H9 (cell line): ENCODE results near the gene WBP2. TPM values are rescaled to one million over a fixed set of nuclear protein-coding genes. Genes with fewer than 3 reads are reported as not detected.

ENCODE experiments used
- DNase-seq: peaks from one replicate; pipeline ENCODE4 v3.0.0-alpha.2; 2017
- H2AFZ ChIP-seq: one replicate; pipeline ENCODE4 v1.6.1; 2013; ENCODE audit warnings: mild to moderate bottlenecking, low read length, control low read depth, moderate library complexity
- H2AK5ac ChIP-seq: 2 replicates; pipeline ENCODE4 v1.6.1; 2013; ENCODE audit warnings: low read length, control low read depth, mixed read lengths; ENCODE audit not compliant: insufficient read length
- H2BK120ac ChIP-seq: one replicate; pipeline ENCODE4 v1.6.1; 2013; ENCODE audit warnings: low read depth, mild to moderate bottlenecking, low read length, control low read depth, inconsistent platforms; ENCODE audit not compliant: poor library complexity, severe bottlenecking
- H2BK12ac ChIP-seq: 2 replicates; pipeline ENCODE4 v1.6.1; 2013; ENCODE audit warnings: low read length, control low read depth, mixed read lengths, low read depth; ENCODE audit not compliant: insufficient read length
- H2BK15ac ChIP-seq: 2 replicates; pipeline ENCODE4 v1.6.1; 2013; ENCODE audit warnings: low read depth, low read length, control low read depth
- H2BK20ac ChIP-seq: one replicate; pipeline ENCODE4 v1.6.1; 2013; ENCODE audit warnings: low read depth, mild to moderate bottlenecking, low read length, control low read depth, inconsistent platforms; ENCODE audit not compliant: poor library complexity, severe bottlenecking
- H2BK5ac ChIP-seq: 2 replicates; pipeline ENCODE4 v1.6.1; 2013; ENCODE audit warnings: low read length, control low read depth, mixed read lengths; ENCODE audit not compliant: insufficient read length
- H3K14ac ChIP-seq: 2 replicates; pipeline ENCODE4 v1.6.1; 2013; ENCODE audit warnings: low read length, control low read depth; ENCODE audit not compliant: insufficient read depth
- H3K18ac ChIP-seq: 2 replicates; pipeline ENCODE4 v1.6.1; 2013; ENCODE audit warnings: low read depth, mild to moderate bottlenecking, mixed read lengths, low read length, control low read depth; ENCODE audit not compliant: insufficient read length
- H3K23ac ChIP-seq: 2 replicates; pipeline ENCODE4 v1.6.1; 2013; ENCODE audit warnings: low read length, control low read depth, mixed read lengths, low read depth; ENCODE audit not compliant: insufficient read length
- H3K23me2 ChIP-seq: 2 replicates; pipeline ENCODE4 v1.6.1; 2013; ENCODE audit warnings: low read depth, mild to moderate bottlenecking, mixed read lengths, low read length, control low read depth; ENCODE audit not compliant: insufficient read length, poor library complexity, severe bottlenecking
- H3K27ac ChIP-seq: 2 replicates; pipeline ENCODE4 v1.5.1; 2013; ENCODE audit warnings: low read length, control low read depth, mixed read lengths, low read depth; ENCODE audit not compliant: insufficient read length
- H3K27me3 ChIP-seq: 2 replicates; pipeline ENCODE4 v1.6.1; 2013; ENCODE audit warnings: low read length, control low read depth, inconsistent platforms; ENCODE audit not compliant: insufficient read depth
- H3K4ac ChIP-seq: 2 replicates; pipeline ENCODE4 v1.6.1; 2013; ENCODE audit warnings: low read depth, mild to moderate bottlenecking, control low read depth, inconsistent platforms, low read length, moderate library complexity
- H3K4me1 ChIP-seq: 2 replicates; pipeline ENCODE4 v1.6.1; 2013; ENCODE audit warnings: low read length, control low read depth, inconsistent platforms; ENCODE audit not compliant: insufficient read depth
- H3K4me2 ChIP-seq: 2 replicates; pipeline ENCODE4 v1.6.1; 2013; ENCODE audit warnings: low read length, control low read depth, mixed read lengths; ENCODE audit not compliant: insufficient read length, insufficient read depth
- H3K56ac ChIP-seq: 2 replicates; pipeline ENCODE4 v1.6.1; 2013; ENCODE audit warnings: low read depth, mild to moderate bottlenecking, mixed read lengths, low read length, control low read depth; ENCODE audit not compliant: insufficient read length
- H3K79me1 ChIP-seq: 2 replicates; pipeline ENCODE4 v1.6.1; 2013; ENCODE audit warnings: low read depth, mild to moderate bottlenecking, moderate library complexity, low read length, control low read depth, inconsistent platforms; ENCODE audit not compliant: insufficient read depth, poor library complexity, severe bottlenecking
- H3K79me2 ChIP-seq: 2 replicates; pipeline ENCODE4 v1.6.1; 2013; ENCODE audit warnings: low read length, control low read depth, inconsistent platforms; ENCODE audit not compliant: insufficient read depth
- H3K9ac ChIP-seq: 2 replicates; pipeline ENCODE4 v1.6.1; 2013; ENCODE audit warnings: low read length, control low read depth, mixed read lengths; ENCODE audit not compliant: insufficient read length; ENCODE audit errors: extremely low read depth
- H3K9me3 ChIP-seq: one replicate; pipeline ENCODE4 v1.6.1; 2013; ENCODE audit warnings: low read depth, low read length, inconsistent platforms; ENCODE audit not compliant: control insufficient read depth
- H3T11ph ChIP-seq: one replicate; pipeline ENCODE4 v1.6.1; 2013; ENCODE audit warnings: mild to moderate bottlenecking, low read length, control low read depth, inconsistent platforms
- H4K20me1 ChIP-seq: one replicate; pipeline ENCODE4 v1.6.1; 2013; ENCODE audit not compliant: control insufficient read depth, insufficient read length, insufficient read depth
- H4K5ac ChIP-seq: 2 replicates; pipeline ENCODE4 v1.6.1; 2013; ENCODE audit warnings: low read depth, mild to moderate bottlenecking, mixed read lengths, low read length, control low read depth; ENCODE audit not compliant: insufficient read length
- H4K8ac ChIP-seq: replicated peaks from 2 replicates; pipeline ENCODE4 v1.6.1; 2013; ENCODE audit warnings: low read length, control low read depth, mixed read lengths, low read depth; ENCODE audit not compliant: insufficient read length
- H4K91ac ChIP-seq: 2 replicates; pipeline ENCODE4 v1.6.1; 2013; ENCODE audit warnings: low read depth, mild to moderate bottlenecking, moderate library complexity, mixed read lengths, low read length, control low read depth; ENCODE audit not compliant: insufficient read length
- H3K27ac Mint-ChIP-seq, 3 experiments: 2 replicates in 2 of 3; 3 replicates in 1 of 3; pipeline ENCODE4 v1.8.0; 2020 to 2021; ENCODE audit warnings: mixed read lengths in 3 of 3, mild to moderate bottlenecking in 1 of 3, moderate library complexity in 1 of 3
- H3K27me3 Mint-ChIP-seq: 2 replicates; pipeline ENCODE4 v1.8.0; 2021; ENCODE audit warnings: low read depth, mild to moderate bottlenecking, moderate library complexity, mixed read lengths
- H3K36me3 Mint-ChIP-seq, 3 experiments: 2 replicates in 2 of 3; 3 replicates in 1 of 3; pipeline ENCODE4 v1.8.0; 2020 to 2021; ENCODE audit warnings: low read depth in 3 of 3, mixed read lengths in 3 of 3; ENCODE audit not compliant: insufficient read depth in 1 of 3
- H3K4me1 Mint-ChIP-seq, 2 experiments: 2 replicates each; pipeline ENCODE4 v1.8.0; 2020; ENCODE audit warnings: mixed read lengths in 2 of 2
- H3K4me3 Mint-ChIP-seq, 2 experiments: 2 replicates in 1 of 2; 3 replicates in 1 of 2; pipeline ENCODE4 v1.8.0; 2020 to 2021; ENCODE audit warnings: mild to moderate bottlenecking in 2 of 2, mixed read lengths in 2 of 2, moderate library complexity in 1 of 2
- H3K9me3 Mint-ChIP-seq, 2 experiments: 2 replicates in 1 of 2; 3 replicates in 1 of 2; pipeline ENCODE4 v1.8.0; 2020; ENCODE audit warnings: mild to moderate bottlenecking in 2 of 2, mixed read lengths in 2 of 2, moderate library complexity in 1 of 2
- WGBS: extraction: QIAGEN DNeasy Blood & Tissue Kit; methylation state at CpG from one replicate; pipeline ENCODE4 v1.1.7; 2013; ENCODE audit warnings: missing lambda C conversion rate, low lambda C conversion rate, mixed read lengths; ENCODE audit not compliant: insufficient read length; ENCODE audit errors: extremely low coverage; 5-methylcytosine and 5-hydroxymethylcytosine counted together
- total RNA-seq: library from RNA; stranded (reverse); gene quantifications from 2 replicates; pipeline ENCODE4 v1.2.1, GENCODE V29; 2021
- TF ChIP-seq, protein P1 (sequence below): fragments of 200-600 bp; sonication (generic); conservative IDR thresholded peaks from 3 replicates; pipeline ENCODE4 v1.8.0; 2021; ENCODE audit warnings: antibody characterized with exemption, mild to moderate bottlenecking

WBP2 gene
- total RNA-seq, 1 experiment from 2014 or later: 63.2 TPM

DNA sequence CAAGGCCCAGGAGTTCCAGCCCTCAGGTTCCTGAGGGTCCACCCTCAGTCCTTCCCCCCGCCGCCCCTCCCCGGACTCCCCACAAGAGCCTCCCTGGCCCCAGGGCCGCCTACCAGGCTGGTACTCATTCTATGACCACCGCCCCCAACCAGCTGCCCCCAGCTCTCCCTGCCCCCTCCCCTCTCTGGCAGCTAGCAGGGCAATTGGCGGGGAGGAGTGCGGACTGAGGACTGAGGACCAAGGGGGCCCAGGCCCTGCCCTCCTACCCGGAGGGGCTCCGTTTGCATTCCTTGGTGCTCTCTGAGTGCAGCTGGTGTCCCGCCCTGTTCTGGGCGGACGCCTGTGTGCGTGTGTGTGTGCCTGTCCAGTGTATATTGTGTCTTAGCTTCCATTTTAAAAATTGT is 30.0 kb downstream of the WBP2 start:
- H3K23ac ChIP-seq: no peak overlapping the region
- no peak overlapping the region for H4K5ac ChIP-seq
- H4K91ac ChIP-seq: no peak overlapping the region
- Mint-ChIP-seq H3K4me3 (no peak overlapping the region), H3K36me3 (peaks cover 7 to 38% (median 37%) of the 10 kb centered on the region in 3 experiments), H3K9me3 (no peaks in the 10 kb centered on the region; a peak in 1 of 5 replicates), H3K27ac (peak overlapping the region in 2 of 3 experiments; percentile 44 to 45; a peak in 1 of 7 replicates), H3K4me1 (peaks cover 11 to 13% of the 10 kb centered on the region in 2 experiments), H3K27me3 (no peaks in the 10 kb centered on the region)
- H2BK5ac ChIP-seq: no peak overlapping the region
- no peak overlapping the region for H2BK120ac ChIP-seq
- no peak overlapping the region for H2BK12ac ChIP-seq
- H3K4ac ChIP-seq: no peak overlapping the region
- H4K20me1 ChIP-seq: no peaks in the 10 kb centered on the region
- no peak overlapping the region for H4K8ac ChIP-seq
- no peak overlapping the region for H2AK5ac ChIP-seq
- H3K9ac ChIP-seq: no peak overlapping the region
- no peak overlapping the region for H2AFZ ChIP-seq
- H2BK20ac ChIP-seq: no peak overlapping the region
- H2BK15ac ChIP-seq: no peak overlapping the region
- no peaks in the 10 kb centered on the region for H3K4me1 ChIP-seq
- H3K79me2 ChIP-seq: no peaks in the 10 kb centered on the region
- no peaks in the 10 kb centered on the region for H3K79me1 ChIP-seq
- TF ChIP-seq, protein P1, sequence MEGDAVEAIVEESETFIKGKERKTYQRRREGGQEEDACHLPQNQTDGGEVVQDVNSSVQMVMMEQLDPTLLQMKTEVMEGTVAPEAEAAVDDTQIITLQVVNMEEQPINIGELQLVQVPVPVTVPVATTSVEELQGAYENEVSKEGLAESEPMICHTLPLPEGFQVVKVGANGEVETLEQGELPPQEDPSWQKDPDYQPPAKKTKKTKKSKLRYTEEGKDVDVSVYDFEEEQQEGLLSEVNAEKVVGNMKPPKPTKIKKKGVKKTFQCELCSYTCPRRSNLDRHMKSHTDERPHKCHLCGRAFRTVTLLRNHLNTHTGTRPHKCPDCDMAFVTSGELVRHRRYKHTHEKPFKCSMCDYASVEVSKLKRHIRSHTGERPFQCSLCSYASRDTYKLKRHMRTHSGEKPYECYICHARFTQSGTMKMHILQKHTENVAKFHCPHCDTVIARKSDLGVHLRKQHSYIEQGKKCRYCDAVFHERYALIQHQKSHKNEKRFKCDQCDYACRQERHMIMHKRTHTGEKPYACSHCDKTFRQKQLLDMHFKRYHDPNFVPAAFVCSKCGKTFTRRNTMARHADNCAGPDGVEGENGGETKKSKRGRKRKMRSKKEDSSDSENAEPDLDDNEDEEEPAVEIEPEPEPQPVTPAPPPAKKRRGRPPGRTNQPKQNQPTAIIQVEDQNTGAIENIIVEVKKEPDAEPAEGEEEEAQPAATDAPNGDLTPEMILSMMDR: no peak
- H3K14ac ChIP-seq: no peak overlapping the region
- no peaks in the 10 kb centered on the region for H3K23me2 ChIP-seq
- DNase-seq: no peak
- H3T11ph ChIP-seq: no peak overlapping the region
- H3K27ac ChIP-seq: no peak overlapping the region
- no peak overlapping the region for H3K56ac ChIP-seq
- H3K9me3 ChIP-seq: no peaks in the 10 kb centered on the region
- no peaks in the 10 kb centered on the region for H3K27me3 ChIP-seq
- no peak overlapping the region for H3K4me2 ChIP-seq
- WGBS: no CpG with 5 or more reads among the region's 13 CpGs
- H3K18ac ChIP-seq: no peak overlapping the region
